ENCODE results near the gene RYR1.
"Not testable (repeated sequence)": the region's sequence is repeated elsewhere in the genome, so short reads cannot be mapped to it uniquely, and the experiment has no call there.

RYR1 gene

DNA sequence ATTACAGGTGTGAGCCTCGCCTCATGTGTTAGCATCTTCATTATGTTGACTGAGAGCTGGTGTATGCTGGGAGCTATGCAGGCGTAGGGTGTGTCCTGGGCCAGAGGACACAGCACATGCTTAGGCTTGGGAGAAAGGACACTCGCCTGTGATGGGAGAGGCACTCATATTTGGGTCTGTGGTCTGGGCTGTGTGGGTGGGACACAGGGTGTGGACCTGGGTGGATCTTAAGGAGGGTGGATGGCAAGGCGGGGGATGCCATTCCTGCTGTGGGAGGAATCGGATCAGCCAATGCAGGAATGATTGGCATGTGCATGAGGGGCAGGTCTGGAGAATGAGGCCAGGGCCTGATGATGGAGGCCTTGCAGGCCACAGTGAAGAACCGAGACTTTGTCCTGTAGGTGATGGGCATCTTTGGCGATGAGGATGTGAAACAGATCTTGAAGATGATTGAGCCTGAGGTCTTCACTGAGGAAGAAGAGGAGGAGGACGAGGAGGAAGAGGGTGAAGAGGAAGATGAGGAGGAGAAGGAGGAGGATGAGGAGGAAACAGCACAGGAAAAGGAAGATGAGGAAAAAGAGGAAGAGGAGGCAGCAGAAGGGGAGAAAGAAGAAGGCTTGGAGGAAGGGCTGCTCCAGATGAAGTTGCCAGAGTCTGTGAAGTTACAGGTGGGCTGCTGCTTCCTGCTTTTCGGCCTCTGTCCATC, 55.4 kb downstream of the RYR1 start:
- DNase-seq (ENCODE audit: low read depth, low spot score), result no peak

DNA sequence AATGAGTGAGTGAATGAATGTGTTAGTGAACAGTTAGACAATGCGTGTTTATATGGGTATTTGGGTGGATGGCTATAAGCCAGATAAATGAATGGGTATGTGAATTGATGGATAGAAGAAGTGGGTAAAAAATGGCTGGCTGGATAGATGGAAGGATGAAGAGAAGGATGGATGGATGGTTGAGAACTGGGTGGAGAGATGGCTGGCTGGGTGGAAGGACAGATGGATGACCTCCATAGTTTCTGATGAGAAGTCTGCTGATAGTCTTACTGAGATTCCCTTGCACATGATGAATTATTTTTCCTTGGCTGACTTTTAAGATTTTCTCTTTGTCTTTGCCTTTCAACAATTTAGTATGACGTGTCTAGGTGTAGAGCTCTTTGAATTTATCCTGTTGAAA, 57.4 kb downstream of the RYR1 start:
- DNase-seq (ENCODE audit: low read depth, low spot score), result no peak

DNA sequence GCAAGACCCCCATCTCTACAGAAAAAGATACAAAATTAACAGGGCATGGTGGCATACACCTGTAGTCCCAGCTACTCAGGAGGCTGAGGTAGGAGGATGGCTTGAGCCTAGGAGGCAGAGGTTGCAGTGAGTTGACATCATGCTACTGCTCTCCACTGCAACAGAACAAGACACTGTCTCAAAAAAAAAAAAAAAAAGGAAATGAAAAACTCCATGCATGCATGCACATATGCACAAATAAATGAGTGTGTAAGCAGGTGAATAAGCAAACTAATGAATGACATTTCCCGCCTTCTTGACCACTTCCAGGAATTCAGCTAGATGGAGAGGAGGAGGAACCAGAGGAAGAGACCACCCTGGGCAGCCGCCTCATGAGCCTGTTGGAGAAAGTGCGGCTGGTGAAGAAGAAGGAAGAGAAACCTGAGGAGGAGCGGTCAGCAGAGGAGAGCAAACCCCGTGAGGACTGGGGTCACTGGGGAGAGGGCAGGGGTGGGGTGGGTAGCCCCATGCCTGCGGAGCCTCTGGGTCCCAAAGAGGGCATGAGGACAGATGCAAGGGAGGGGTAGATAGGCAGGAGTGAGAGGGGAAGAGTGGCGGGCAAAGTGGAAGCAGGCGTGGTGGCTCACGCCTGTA, 58.8 kb downstream of the RYR1 start:
- no peak for DNase-seq (ENCODE audit: low read depth, low spot score)

DNA sequence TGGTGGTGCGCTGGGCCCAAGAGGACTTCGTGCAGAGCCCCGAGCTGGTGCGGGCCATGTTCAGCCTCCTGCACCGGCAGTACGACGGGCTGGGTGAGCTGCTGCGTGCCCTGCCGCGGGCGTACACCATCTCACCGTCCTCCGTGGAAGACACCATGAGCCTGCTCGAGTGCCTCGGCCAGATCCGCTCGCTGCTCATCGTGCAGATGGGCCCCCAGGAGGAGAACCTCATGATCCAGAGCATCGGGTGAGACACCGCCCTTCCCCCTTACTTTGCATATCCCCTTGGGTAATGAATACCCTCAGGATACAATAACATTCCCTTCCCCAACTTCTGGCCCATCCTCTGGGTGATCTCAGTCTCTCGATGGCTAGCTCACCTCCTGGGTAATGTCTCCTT, 60.9 kb downstream of the RYR1 start:
- DNase-seq (ENCODE audit: low read depth, low spot score), result no peak

DNA sequence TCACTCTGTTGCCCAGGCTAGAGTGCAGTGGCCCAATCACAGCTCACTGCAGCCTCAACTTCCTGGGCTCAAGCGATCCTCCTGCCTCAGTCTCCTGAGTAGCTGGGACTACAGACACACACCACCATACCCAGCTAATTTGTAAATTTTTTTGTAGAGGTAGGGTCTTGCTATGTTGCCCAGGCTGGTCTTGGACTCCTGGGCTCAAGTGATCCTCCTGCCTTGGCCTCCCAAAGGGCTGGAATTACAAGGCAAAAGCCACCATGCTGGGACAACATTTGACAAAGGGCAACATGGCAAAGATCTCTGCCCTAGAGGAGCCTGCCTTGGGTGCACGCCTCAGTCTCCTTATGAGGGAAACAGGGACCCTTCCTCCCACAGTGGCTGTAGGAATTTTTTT, 61.9 kb downstream of the RYR1 start:
- DNase-seq (ENCODE audit: low read depth, low spot score), result not testable (repeated sequence)

DNA sequence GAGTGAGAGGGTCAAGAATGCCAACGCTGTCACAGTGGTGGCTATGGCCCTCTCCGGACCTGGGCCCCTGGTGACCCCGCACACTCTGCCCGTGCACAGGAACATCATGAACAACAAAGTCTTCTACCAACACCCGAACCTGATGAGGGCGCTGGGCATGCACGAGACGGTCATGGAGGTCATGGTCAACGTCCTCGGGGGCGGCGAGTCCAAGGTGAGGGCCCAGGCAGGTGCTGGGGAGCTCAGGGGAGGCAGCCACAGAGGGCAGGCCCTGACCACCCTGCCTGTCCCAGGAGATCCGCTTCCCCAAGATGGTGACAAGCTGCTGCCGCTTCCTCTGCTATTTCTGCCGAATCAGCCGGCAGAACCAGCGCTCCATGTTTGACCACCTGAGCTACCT, 62.6 kb downstream of the RYR1 start:
- no peak for DNase-seq (ENCODE audit: low read depth, low spot score)

DNA sequence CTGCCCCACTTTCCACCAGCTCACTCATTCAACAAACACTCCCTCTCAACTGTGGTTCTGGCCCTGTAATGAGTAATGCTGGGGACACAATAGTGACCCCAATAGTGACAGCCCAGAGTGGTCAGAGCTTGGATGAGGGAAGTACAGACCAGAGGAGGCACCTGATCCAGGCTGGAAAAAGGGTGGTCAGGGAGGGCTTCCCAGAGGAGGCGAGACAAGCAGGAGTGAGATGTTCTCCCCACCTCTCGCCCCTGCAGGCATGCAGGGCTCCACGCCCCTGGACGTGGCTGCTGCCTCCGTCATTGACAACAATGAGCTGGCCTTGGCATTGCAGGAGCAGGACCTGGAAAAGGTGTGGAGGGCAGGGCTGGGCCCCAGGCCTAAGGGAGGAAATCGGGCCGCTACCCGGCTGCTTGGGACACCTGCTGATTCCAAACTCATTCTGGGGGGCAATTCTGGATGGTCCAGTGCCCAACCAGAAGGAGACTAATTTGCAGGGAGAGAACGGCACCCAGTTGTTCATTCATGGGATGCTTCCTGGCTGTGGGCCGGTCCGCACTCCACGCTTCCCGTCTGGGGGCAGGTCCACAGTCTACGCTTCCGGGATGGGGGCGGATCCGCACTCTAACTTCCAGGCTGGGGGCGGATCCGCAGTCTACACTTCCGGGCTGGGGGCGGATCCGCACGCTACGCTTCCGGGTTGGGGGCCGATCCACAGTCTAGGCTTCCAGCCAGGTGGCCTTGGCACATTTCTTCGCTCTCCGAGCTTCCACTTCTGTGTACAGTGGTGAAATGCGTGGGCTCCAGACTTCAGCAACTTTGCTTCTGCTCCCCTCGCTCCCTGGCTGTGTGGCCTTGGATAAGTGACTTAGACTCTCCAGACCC, 63.4 kb downstream of the RYR1 start:
- DNase-seq (ENCODE audit: low read depth, low spot score), result no peak

DNA sequence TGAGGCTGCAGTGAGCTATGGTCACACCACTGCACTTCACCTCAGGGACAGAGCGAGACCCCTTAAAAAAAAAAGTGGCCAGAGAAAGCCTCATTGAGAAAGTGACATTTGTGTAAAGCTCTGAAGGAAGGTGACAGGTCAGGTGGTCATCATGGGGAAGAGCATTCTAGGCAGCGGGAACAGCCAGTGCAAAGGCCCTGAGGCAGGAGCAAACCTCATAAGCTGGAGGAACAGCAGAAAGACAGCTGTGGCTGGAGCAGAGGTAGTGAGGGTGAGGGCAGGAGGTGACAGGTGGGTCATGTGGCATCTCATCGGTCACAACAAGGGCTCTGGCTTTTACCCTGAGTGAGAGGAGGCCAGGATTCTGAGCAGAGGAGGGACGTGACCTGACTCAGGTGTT, 64.4 kb downstream of the RYR1 start:
- no peak for DNase-seq (ENCODE audit: low read depth, low spot score)

DNA sequence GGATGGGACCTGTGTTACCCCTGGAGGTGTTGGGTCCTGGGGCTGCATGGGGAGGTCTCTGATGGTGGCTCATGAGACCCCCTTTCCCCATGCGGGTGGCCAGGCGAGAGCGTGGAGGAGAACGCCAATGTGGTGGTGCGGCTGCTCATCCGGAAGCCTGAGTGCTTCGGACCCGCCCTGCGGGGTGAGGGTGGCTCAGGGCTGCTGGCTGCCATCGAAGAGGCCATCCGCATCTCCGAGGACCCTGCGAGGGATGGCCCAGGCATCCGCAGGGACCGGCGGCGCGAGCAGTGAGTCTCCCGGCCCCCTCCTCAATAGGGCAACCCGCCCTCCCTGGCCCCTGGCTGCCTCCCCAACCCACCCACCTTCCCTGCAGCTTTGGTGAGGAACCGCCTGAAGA, 66.0 kb downstream of the RYR1 start:
- DNase-seq (ENCODE audit: low read depth, low spot score), result no peak

DNA sequence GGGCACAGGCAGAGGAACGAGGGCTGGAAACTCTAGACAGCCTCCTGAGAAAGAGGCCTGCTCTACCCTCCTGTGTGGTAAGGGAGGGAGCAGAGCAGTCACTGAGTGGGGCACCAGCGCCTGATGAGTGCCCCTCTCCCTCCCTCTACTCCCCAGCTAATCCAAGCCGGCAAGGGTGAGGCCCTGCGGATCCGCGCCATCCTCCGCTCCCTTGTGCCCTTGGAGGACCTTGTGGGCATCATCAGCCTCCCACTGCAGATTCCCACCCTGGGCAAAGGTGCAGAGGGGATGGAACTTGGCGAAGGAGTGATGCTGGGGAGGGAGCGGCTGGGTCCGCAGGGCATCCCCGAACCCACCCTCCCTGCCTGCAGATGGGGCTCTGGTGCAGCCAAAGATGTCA, 67.0 kb downstream of the RYR1 start:
- DNase-seq (ENCODE audit: low read depth, low spot score), result no peak

DNA sequence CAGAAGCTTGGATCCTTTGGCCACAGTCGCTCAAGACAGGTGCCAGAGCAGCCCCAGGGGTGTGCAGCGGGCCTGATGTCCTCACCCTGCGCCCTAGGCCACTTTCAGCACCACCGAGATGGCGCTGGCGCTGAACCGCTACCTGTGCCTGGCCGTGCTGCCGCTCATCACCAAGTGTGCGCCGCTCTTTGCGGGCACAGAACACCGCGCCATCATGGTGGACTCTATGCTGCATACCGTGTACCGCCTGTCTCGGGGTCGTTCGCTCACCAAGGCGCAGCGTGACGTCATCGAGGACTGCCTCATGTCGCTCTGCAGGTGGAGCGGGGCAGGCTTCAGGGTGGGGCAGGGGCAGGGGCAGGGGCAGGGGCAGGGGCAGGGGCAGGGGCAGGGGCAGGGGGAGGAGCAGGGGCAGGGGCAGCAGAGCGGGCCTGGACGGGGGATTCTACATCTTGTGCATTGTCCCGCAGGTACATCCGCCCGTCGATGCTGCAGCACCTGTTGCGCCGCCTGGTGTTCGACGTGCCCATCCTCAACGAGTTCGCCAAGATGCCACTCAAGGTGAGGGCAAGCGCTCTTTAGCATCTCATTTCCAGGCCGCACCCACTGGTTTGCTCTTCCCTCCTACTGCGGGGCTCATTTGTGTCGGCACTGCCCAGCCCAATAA, 69.1 kb downstream of the RYR1 start:
- DNase-seq (ENCODE audit: low read depth, low spot score), result no peak

DNA sequence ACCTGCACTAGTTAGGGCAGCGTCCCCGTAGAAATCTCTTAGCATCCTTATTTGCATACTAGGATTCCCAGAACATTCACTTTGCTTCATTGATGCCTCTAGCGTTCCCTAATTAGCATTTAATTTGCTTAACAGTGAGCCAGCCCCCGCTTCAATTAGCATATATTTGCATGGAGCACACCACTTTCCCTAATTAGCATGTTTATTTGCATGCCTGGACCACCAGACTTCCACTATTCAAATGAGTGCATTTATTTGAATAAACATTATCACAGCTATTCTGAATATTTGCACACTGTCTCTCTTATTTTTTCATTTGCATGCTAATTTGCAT, 69.6 kb downstream of the RYR1 start:
- DNase-seq (ENCODE audit: low read depth, low spot score), result no peak

DNA sequence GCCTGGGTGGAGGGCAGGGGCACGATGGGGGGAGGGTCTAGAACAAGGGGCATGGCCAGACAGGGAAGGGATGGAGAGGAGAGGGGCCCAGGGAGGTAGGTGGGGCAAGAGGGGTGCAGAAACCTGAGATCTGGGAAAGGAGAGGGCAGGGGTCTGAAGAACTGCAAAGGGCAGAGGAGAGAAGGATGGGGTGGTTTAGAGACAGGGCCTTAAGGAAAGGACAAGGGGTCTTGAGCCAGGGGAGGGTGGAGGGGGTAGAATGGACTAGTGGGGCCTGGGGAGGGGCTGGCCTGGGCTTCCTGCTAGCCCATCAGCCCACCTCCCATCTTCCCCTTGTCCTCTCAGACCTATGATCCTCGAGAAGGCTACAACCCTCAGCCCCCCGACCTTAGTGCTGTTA, 72.5 kb downstream of the RYR1 start:
- DNase-seq (ENCODE audit: low read depth, low spot score), result no peak

DNA sequence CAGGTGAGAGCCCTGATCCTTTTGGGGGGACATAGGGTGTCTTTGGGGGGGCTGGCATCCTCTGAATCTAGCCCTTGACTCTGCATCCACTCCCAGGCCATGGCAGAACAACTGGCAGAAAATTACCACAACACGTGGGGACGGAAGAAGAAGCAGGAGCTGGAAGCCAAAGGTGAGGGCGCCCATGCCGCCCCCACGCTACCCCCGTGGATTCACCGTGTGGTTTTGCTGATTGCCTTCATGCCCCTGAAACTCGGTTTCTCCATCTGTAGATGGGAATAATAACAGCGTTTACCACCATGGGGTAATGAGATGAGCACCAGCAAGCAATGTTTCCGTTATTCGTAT, 72.9 kb downstream of the RYR1 start:
- no peak for DNase-seq (ENCODE audit: low read depth, low spot score)

DNA sequence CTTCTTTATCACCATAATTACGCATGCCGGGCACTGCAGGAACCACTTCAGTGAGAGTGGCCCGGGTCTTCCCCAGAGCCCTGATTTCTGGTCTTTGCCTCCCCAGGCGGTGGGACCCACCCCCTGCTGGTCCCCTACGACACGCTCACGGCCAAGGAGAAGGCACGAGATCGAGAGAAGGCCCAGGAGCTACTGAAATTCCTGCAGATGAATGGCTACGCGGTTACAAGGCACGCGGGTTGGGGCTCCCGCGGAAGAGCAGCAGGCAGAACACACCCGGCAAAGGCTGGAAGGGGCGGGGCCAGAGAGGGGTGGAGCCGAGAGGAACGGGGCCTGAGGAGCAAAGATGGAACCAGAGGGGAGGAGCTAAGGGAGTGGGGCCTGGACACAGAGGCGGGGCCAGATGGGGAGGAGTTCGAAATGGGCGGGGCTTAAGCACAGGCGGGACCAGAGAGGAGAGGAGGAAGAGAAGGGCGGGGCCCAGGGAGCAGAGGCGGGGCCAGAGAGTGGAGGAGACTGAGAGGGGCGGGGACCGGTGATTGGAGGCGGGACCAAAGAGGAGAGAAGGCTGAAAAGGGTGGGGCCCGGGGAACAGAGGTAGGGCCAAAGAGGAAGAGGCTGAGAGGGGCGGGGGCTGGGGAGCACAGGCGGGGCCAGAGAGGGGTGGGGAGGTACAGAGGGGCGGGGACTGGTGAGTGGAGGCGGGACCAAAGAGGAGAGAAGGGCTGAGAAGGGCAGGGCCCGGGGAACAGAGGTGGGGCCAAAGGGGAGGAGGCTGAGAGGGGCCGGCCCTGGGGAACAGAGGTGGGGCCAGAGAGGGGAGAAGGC, 73.4 kb downstream of the RYR1 start:
- peak; percentile 64 for DNase-seq (ENCODE audit: low read depth, low spot score)

DNA sequence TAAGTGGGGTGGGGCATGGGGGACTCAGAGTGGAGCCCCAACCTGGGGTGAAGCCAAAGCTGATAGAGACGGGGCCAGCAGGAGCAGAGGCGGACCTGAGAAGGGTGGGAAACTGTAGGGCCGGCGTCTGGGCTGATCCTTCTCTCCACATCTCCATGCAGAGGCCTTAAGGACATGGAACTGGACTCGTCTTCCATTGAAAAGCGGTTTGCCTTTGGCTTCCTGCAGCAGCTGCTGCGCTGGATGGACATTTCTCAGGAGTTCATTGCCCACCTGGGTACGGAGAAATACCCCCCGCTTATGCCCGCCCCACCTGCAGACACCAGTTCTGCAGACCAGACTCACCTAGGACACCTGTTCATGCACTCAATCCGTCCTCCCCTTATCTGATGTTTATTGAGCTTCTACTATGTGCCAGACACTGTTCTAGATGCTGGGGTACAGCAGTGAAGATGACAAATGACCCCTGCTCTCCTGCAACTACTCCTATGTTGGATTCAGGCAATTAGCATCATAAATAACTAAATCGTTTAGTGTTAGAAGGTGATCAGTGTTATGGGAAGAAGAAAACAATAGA, 74.1 kb downstream of the RYR1 start:
- DNase-seq (ENCODE audit: low read depth, low spot score), result no peak

DNA sequence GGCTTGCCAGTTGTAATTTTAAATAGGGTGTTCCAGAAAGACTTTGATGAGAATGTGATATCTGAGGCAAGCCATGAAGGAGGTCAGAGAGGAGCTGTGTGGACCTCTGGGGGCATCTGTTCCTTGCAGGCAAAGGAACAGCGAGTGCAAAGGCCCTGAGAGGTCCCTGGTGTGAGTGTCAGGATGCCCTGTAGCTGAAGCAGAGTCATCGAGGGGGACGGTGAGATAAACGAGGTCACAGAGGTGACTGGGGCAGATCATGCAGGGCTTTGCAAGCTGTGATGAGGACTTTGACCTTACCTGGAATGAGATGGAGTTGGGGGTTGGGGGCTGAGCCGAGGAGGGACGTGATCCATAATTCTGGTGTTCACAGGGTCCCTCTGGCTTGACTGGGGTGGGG, 75.0 kb downstream of the RYR1 start:
- no peak for DNase-seq (ENCODE audit: low read depth, low spot score)

DNA sequence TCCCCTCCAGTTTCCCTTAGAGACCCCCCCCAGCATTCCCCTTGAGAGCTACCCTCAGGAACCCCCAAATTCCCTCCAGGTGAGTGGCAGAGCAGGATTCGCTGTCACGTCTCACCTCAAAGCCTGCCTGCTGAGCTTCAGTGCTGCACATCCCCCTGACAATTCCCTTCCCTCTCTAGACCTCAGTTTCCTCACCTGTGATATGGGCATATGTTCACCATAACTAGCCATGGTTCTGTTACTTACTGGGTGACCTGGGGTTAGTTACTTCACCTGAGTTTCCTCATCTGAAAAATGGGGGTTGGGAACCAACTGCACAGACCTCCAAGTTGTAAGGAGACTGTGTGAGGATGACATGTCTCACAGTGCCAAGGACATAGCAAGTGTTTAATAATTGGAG, 75.5 kb downstream of the RYR1 start:
- no peak for DNase-seq (ENCODE audit: low read depth, low spot score)

DNA sequence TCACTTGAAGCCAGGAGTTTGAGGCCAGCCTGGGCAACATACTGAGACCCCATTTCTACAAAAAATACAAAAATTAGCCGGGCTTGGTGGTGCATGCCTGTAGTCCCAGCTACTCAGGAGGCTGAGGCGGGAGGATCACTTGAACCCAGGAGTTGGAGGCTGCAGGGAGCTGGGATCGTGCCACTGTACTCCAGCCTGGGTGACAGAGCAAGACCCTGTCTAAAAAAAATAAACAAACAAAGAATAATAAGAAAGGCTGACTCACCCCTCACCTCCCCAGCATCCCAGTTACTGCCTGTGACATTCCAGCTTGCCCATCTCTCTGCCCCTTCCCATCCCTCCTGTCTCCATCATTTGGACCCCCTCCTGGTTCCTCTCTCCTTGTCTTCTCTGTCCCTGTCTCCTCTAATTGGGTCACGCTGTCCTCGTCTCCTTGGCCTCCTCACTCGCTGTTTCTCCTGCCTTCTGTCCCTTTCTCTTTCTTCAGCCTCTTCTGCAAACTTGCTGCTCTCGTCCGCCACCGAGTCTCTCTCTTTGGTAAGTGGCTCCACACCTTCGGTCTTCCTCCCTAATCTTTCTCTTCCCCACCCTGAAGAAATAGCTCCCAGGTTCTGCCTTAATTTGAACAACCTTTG, 77.7 kb downstream of the RYR1 start:
- no peak for DNase-seq (ENCODE audit: low read depth, low spot score)

DNA sequence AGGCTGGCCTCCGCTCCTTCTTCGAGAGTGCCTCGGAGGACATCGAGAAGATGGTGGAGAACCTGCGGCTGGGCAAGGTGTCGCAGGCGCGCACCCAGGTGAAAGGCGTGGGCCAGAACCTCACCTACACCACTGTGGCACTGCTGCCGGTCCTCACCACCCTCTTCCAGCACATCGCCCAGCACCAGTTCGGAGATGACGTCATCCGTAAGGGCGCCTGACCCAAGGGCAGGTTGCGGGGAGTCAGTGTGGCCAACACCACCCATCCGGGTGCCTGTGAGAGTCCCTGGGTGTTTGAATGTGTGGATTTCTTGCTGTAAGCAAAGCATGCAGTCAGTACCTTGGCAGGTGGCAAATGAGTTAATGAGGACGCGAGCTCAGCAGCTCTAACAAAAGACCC, 78.8 kb downstream of the RYR1 start:
- no peak for DNase-seq (ENCODE audit: low read depth, low spot score)

DNA sequence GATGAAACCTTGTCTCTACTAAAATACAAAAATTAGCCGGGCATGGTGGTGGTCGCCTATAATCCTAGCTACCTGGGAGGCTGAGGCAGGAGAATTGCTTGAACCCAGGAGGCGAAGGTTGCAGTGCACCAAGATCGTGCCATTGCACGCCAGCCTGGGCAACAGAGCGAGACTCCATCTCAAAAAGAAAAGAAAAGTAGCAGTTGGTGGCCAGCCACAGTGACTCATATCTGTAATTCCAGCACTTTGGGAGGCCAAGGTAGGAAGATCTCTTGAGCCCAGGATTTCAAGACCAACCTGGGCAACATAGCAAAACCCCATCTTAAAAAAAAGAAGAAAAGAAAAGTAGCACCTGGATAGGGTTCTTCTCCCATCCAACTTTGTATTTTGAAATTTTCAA, 79.7 kb downstream of the RYR1 start:
- not testable (repeated sequence) for DNase-seq (ENCODE audit: low read depth, low spot score)

Measured in activated naive CD8-positive, alpha-beta T cell treated with anti-CD3 and anti-CD28 coated beads, Interleukin-2, amount 50 U/mL, for 16 hours (primary cell).